Fibroblast of the conjunctiva (primary cell): ENCODE data around the gene ZNF283.
"Not testable (repeated sequence)": the region's sequence is repeated elsewhere in the genome, so short reads cannot be mapped to it uniquely, and the experiment has no call there.

Experiments used
- DNase-seq: peaks from one replicate; pipeline ENCODE4 v3.0.0-alpha.2; 2010; ENCODE audit warnings: low read depth

ZNF283 gene

GRCh38 chr19:43799502-43800142 lies 27.5 kb upstream of the ZNF283 start:
- DNase-seq, result no peak

- no peak for DNase-seq
Measured at GRCh38 chr19:43802216-43802951, 24.7 kb upstream of the ZNF283 start, which contains the start of gene LYPD5. TSS of gene LYPD5 (minus strand) at chr19:43802447. CDS start at chr19:43802380, 67 bp downstream.

- no peak for DNase-seq
Measured at GRCh38 chr19:43804432-43804831, 22.7 kb upstream of the ZNF283 start.

GRCh38 chr19:43806401-43806800 lies 20.7 kb upstream of the ZNF283 start:
- not testable (repeated sequence) for DNase-seq

- DNase-seq, result no peak
Measured at GRCh38 chr19:43806848-43807247, 20.3 kb upstream of the ZNF283 start.

GRCh38 chr19:43807651-43808050 lies 19.5 kb upstream of the ZNF283 start:
- no peak for DNase-seq

- peak; percentile 59 for DNase-seq
Measured at GRCh38 chr19:43809762-43810696, 17.1 kb upstream of the ZNF283 start.

- no peak for DNase-seq
Measured at GRCh38 chr19:43811837-43812236, 15.3 kb upstream of the ZNF283 start.

GRCh38 chr19:43812259-43812658 lies 14.9 kb upstream of the ZNF283 start:
- DNase-seq, result no peak

- DNase-seq, result no peak
Measured at GRCh38 chr19:43812688-43813087, 14.4 kb upstream of the ZNF283 start.

GRCh38 chr19:43814663-43815352 lies 12.3 kb upstream of the ZNF283 start:
- no peak for DNase-seq

GRCh38 chr19:43817454-43817853 lies 9.7 kb upstream of the ZNF283 start:
- DNase-seq, result not testable (repeated sequence)

GRCh38 chr19:43818500-43818899 lies 8.6 kb upstream of the ZNF283 start:
- DNase-seq, result no peak

GRCh38 chr19:43820098-43820883 lies 6.8 kb upstream of the ZNF283 start:
- DNase-seq, result no peak

- no peak for DNase-seq
Measured at GRCh38 chr19:43820884-43821215, 6.3 kb upstream of the ZNF283 start.

GRCh38 chr19:43823856-43824255 lies 3.3 kb upstream of the ZNF283 start:
- not testable (repeated sequence) for DNase-seq

GRCh38 chr19:43824572-43824971 lies 2.5 kb upstream of the ZNF283 start:
- not testable (repeated sequence) for DNase-seq

GRCh38 chr19:43839139-43839538 lies 12.0 kb downstream of the ZNF283 start:
- no peak for DNase-seq

GRCh38 chr19:43842007-43842406 lies 14.9 kb downstream of the ZNF283 start:
- no peak for DNase-seq

GRCh38 chr19:43847246-43847645 lies 20.1 kb downstream of the ZNF283 start:
- DNase-seq, result no peak

- DNase-seq, result no peak
Measured at GRCh38 chr19:43847884-43848283, 20.8 kb downstream of the ZNF283 start.
